Thymus (tissue), 11 donors: ENCODE measurements around the gene ITIH2. TPM values are rescaled to one million over a fixed set of nuclear protein-coding genes. Genes with fewer than 3 reads are reported as not detected.
"Not testable (repeated sequence)": the region's sequence is repeated elsewhere in the genome, so short reads cannot be mapped to it uniquely, and the experiment has no call there.

Experiments used
- DNase-seq, 9 donors: peaks; one replicate each; pipeline ENCODE4 v3.0.0-alpha.2; 2013; ENCODE audit warnings: low spot score in 9 of 9, low read depth in 6 of 9, missing footprints in 1 of 9
- H3K27ac ChIP-seq, 2 donors: one replicate each; pipeline ENCODE4 v1.5.1; 2013; ENCODE audit warnings: control low read depth in 1 of 2, low read depth in 1 of 2, low read length in 1 of 2, mild to moderate bottlenecking in 1 of 2, moderate library complexity in 1 of 2
- H3K27me3 ChIP-seq, 2 donors: one replicate each; pipeline ENCODE4 v1.5.1; 2013; ENCODE audit warnings: low read length in 1 of 2; ENCODE audit not compliant: control insufficient read depth in 2 of 2, insufficient read depth in 1 of 2
- H3K36me3 ChIP-seq, 2 donors: one replicate each; pipeline ENCODE4 v1.5.1; 2013; ENCODE audit warnings: low read length in 1 of 2, mild to moderate bottlenecking in 1 of 2, moderate library complexity in 1 of 2; ENCODE audit not compliant: control insufficient read depth in 2 of 2, insufficient read depth in 2 of 2
- H3K4me1 ChIP-seq, 2 donors: one replicate each; pipeline ENCODE4 v1.5.1; 2013; ENCODE audit warnings: low read length in 2 of 2; ENCODE audit not compliant: control insufficient read depth in 2 of 2, insufficient read depth in 2 of 2
- H3K4me3 ChIP-seq, 2 donors: one replicate each; pipeline ENCODE4 v1.5.1; 2013; ENCODE audit warnings: low read length in 2 of 2, control low read depth in 1 of 2, mild to moderate bottlenecking in 1 of 2
- H3K9me3 ChIP-seq, 2 donors: one replicate each; pipeline ENCODE4 v1.5.1; 2013; ENCODE audit warnings: low read length in 1 of 2, mild to moderate bottlenecking in 1 of 2; ENCODE audit not compliant: control insufficient read depth in 2 of 2, insufficient read depth in 1 of 2
- WGBS: extraction: QIAGEN DNeasy Blood & Tissue Kit; methylation state at CpG from one replicate; pipeline ENCODE4 v1.1.7; 2013; 5-methylcytosine and 5-hydroxymethylcytosine counted together
- polyA plus RNA-seq: library from polyadenylated mRNA; stranded (reverse); fragments of 200-250 nt; gene quantifications from one replicate; pipeline ENCODE4 v1.2.3, GENCODE V29; 2013
- total RNA-seq: library from RNA; stranded (reverse); fragments of 120-200 nt; gene quantifications from one replicate; pipeline ENCODE4 v1.2.4, GENCODE V29; 2013
- donor health status: healthy.

Gene ITIH2
- total and polyA plus RNA-seq, 2 donors: 0.05 to 0.19 TPM

DNA sequence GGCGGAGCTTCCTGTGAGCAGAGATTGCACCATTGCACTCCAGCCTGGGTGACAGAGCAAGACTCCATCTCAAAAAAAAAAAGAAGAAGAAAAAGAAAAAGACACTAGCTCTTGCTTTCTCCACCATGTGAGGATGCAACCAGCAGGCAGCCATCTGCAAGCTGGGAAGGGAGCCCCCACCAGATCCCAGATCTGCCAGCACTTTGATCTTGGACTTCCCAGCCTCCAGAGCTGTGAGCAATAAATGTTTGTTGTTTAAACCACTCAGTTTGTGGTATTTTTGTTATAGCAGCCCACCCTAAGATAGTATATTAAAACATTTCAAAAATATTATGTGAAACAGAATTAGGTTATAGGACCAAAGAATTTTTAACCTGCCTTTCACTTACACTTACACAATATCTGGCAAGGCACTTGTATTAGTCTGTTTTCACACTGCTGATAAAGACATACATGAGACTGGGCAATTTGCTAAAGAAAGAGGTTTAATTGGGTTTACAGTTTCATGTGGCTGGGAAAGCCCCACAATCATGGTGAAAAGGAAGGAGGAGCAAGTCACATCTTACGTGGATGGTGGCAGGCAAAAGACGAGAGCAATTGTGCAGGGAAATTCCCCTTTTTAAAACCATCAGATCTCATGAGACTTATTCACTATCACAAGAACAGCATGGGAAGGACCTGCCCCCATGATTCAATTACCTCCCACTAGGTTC, 12.1 kb upstream of the ITIH2 start:
- WGBS: 78% methylated on average over 3 of the region's 3 CpGs
- H3K36me3 ChIP-seq, DNase-seq, H3K27me3 ChIP-seq, H3K4me3 ChIP-seq, H3K4me1 ChIP-seq, H3K27ac ChIP-seq: not testable (repeated sequence)
- peaks cover 0 to 15% of the 10 kb centered on the region in 2 donors for H3K9me3 ChIP-seq

DNA sequence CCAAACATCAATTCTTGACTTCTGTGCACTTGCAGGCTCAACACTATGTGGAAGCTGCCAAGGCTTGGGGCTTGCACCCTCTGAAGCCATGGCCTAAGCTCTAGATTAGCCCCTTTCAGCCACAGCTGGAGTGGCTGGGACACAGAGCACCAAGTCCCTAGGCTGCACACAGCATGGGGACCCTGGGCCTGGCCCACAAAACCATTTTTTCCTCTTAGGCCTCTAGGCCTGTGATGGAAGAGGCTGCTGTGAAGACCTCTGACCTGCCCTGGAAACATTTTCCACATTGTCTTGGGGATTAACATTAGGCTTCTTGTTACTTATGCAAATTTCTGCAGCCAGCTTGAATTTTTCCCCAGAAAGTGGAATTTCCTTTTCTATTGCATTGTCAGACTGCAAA, 10.7 kb upstream of the ITIH2 start:
- DNase-seq, H3K36me3 ChIP-seq, H3K27me3 ChIP-seq, H3K4me1 ChIP-seq, H3K4me3 ChIP-seq, H3K27ac ChIP-seq: not testable (repeated sequence)
- peaks cover 0 to 15% of the 10 kb centered on the region in 2 donors for H3K9me3 ChIP-seq

DNA sequence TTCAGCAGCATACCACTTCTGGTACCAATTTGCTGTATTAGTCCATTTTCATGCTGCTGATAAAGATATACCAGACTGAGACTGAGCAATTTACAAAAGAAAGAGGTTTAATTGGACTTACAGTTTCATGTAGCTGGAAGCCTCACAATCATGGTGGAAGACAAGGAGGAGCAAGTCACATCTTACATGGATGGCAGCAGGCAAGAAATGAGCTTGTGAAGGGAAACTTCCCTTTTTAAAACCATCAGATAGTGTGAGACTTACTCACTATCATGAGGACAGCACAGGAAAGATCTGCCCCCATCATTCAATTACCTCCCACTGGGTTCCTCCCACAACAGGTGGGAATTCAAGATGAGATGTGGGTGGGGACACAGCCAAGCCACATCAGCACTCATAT, 9.9 kb upstream of the ITIH2 start:
- not testable (repeated sequence) for DNase-seq, H3K27me3 ChIP-seq, H3K36me3 ChIP-seq, H3K4me1 ChIP-seq, H3K27ac ChIP-seq, H3K4me3 ChIP-seq
- H3K9me3 ChIP-seq: peaks cover 0 to 15% of the 10 kb centered on the region in 2 donors

DNA sequence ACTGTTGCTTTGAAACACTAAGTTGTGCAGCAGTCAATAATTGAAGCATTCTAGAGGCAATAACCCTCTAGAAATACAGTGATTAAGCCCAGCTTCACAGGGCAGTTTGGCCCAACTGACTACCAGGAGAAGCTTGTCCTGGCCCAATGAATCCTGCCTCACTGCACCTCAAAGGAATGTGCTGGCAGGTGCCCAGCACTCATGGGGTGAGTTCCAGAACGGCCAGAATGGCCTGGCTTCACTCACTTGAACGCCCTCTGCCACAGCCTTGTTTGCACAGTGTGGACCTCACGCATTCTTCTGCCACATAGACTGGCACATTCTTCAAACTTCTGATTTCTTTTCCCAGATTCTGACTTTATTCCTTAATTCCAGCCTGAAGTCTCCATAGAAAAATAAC, 6.6 kb upstream of the ITIH2 start:
- H3K27me3 ChIP-seq: no peaks in the 10 kb centered on the region
- DNase-seq: no peak
- 90% methylated on average over 3 of the region's 3 CpGs for WGBS
- H3K4me3 ChIP-seq: no peak overlapping the region
- no peak overlapping the region for H3K27ac ChIP-seq
- no peaks in the 10 kb centered on the region for H3K4me1 ChIP-seq
- H3K36me3 ChIP-seq: no peaks in the 10 kb centered on the region
- H3K9me3 ChIP-seq: peaks cover 0 to 8% of the 10 kb centered on the region in 2 donors

DNA sequence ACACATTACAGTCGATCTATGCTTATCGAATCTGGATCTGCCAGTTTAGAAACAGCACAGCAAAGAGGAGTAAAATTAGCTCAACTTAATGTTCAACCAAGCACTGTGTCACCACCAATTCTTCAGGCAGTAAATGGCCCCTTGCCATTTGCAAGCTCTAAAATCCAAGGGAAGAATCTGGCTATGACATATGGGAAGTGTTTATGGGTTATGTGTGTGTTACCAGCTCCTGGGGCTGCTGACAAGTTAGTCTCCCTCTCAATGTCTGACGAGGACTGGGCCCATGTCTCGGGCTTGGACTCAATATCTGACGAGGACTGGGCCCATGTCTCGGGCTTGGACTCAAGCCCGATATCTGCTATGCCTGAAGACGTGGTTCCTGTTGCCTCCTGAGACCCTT, 5.7 kb upstream of the ITIH2 start:
- Histone ChIP-seq H3K36me3 (no peaks in the 10 kb centered on the region), H3K4me1 (no peaks in the 10 kb centered on the region), H3K27me3 (no peaks in the 10 kb centered on the region), H3K4me3 (no peak overlapping the region), H3K27ac (no peak overlapping the region), H3K9me3 (peaks cover 0 to 1% of the 10 kb centered on the region in 2 donors)
- 97% methylated on average over 8 of the region's 8 CpGs for WGBS
- DNase-seq: no peak

DNA sequence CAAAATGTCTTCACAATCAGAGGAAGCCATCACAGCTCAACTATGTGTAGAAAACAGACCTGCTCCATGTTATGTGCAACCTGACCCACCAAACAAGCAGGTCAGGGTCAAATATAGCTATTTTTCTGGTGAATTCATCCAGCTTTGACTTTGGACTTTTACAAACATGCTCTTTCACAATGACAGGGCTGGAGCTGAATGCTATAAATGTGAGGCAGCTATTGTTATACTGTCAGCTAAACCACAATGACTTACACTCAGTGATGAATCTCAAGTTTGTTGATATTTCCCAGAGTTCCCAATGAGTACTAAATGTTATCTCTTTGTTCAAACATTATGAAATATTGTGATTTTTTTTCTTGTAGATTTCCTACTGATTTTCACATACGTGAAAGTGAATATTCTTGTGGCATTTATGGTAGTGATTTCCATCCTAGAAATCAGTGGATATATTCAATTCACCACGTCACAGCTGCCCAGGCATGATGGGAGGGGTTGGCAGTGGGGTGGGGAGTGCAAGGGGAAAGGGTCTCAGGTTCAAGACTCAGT, 2.5 kb upstream of the ITIH2 start:
- WGBS: 87% methylated on average over 2 of the region's 2 CpGs
- no peaks in the 10 kb centered on the region for H3K9me3 ChIP-seq
- H3K36me3 ChIP-seq: no peaks in the 10 kb centered on the region
- H3K27ac ChIP-seq: no peak overlapping the region
- no peak for DNase-seq
- no peak overlapping the region for H3K4me3 ChIP-seq
- no peaks in the 10 kb centered on the region for H3K4me1 ChIP-seq
- H3K27me3 ChIP-seq: peaks cover 0 to 3% of the 10 kb centered on the region in 2 donors

DNA sequence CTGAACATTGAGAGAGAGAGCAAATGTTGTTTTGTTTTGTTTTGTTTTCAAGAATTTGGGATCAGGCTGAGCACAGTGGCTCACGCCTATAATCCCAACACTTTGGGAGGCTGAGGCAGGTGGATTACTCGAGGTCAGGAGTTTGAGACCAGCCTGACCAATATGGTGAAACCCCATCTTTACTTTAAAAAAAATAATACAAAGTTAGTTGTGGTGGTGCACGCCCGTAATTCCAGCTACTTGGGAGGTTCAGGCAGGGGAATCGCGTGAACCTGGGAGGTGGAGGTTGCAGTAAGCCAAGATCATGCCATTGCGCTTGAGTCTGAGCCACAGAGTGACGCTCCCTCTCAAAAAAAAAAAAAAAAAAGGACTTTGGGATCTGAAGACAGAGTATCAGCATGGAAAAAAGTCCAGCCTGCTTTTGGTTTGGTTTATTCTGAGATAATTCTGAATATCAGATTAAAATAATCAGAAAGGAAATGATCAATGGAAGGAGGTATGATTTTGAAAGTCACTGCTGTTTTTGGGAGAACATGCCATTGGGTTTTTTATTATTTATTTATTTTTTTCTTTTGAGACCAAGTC, 1.9 kb upstream of the ITIH2 start:
- peaks cover 0 to 3% of the 10 kb centered on the region in 2 donors for H3K27me3 ChIP-seq
- WGBS: 95% methylated on average over 8 of the region's 8 CpGs

DNA sequence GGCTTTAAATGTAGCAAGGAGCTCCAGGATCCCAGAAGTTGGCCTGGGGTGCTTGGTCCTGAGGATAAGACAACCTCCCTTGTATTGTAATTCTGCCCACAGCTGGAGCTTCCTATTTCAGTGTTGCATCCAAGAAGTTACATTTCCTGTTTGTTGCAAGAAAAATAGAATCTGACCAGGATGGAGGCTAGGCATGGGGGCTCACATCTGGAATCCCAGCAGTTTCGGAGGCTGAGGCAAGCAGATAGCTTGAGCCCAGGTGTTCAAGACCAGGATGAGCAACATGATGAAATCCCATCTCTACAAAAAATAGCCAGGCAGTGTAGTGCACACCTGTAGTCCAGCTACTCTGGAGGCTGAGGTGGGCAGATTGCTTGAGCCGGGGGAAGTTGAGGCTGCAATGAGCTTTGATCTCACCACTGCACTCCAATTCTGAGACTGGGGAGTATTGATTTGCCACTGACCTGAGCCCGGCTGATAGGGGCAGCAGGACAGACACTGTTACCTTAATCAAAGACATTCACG, 766 bp upstream of the ITIH2 start:
- Histone ChIP-seq H3K9me3 (no peaks in the 10 kb centered on the region), H3K27ac (no peak overlapping the region), H3K36me3 (no peaks in the 10 kb centered on the region), H3K27me3 (peaks cover 0 to 3% of the 10 kb centered on the region in 2 donors), H3K4me3 (no peak overlapping the region), H3K4me1 (no peaks in the 10 kb centered on the region)
- DNase-seq: no peak
- WGBS: 97% methylated on average over 4 of the region's 4 CpGs

More for the DNA sequence above, 1.9 kb upstream of the ITIH2 start:
- Histone ChIP-seq H3K27ac (no peak overlapping the region), H3K4me1 (no peaks in the 10 kb centered on the region), H3K4me3 (no peak overlapping the region), H3K9me3 (no peaks in the 10 kb centered on the region), H3K36me3 (no peaks in the 10 kb centered on the region)
- DNase-seq: no peak
